Measurements from ENCODE around the gene SLC26A1. TPM values are rescaled to one million over a fixed set of nuclear protein-coding genes. Genes with fewer than 3 reads are reported as not detected.

SLC26A1 gene
- total RNA-seq, 1 donor from 2014 or later: 2.9 TPM

DNA sequence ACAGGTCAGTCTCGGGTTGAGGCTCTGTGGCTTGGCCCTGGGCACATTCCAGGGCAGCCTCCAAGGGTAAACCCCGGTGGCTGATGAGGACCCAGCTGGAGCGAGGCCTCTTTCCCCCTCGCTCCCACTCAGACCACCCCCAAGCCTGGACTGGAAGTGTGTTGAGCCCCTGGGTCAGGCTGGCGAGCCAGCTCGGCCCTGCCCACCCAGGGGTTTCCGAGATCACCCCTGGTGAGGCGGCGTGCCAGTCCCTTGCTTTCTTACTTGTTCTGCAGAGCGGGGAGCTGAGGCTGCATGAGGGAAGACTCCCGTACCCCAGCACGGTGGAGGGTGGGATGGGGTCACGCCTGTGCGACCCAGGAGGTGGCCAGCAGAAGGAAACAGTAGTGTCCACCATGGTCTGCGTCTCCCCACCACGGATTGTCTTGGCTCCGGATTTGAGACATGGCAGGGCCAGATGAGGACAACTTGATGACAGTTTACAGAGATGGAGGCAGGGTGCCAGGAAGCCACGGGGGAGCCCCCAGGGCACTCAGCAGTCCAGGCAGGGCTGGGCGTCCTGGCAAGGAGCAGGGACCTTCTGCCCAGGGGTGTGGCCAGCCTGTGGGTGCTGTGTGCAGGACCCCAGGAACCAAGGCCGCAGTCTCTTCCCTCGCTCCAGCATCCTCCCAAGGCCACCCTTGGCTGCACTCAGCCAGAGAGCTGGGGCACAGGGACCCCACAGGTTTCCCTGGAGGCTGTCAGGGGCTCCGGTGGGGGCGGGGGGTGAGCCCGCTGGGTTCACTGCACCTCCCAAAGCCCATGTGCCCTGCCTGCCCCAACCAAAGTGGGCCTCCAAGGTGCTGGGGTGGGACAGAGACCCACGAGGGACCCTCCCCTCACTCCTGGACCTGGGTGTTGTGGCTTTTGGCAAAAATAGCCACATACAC, 11.6 kb upstream of the SLC26A1 start:
- peaks cover 21% of the 10 kb centered on the region for H3K27me3 ChIP-seq
- TF ChIP-seq POLR2A (IDR thresholded peaks at IDR 0.05): no peak
- TF ChIP-seq POLR2AphosphoS5 (IDR thresholded peaks at IDR 0.05; ENCODE audit: insufficient read depth in 1 of 2, low read depth in 1 of 2): no peak
- TF ChIP-seq, protein P1, sequence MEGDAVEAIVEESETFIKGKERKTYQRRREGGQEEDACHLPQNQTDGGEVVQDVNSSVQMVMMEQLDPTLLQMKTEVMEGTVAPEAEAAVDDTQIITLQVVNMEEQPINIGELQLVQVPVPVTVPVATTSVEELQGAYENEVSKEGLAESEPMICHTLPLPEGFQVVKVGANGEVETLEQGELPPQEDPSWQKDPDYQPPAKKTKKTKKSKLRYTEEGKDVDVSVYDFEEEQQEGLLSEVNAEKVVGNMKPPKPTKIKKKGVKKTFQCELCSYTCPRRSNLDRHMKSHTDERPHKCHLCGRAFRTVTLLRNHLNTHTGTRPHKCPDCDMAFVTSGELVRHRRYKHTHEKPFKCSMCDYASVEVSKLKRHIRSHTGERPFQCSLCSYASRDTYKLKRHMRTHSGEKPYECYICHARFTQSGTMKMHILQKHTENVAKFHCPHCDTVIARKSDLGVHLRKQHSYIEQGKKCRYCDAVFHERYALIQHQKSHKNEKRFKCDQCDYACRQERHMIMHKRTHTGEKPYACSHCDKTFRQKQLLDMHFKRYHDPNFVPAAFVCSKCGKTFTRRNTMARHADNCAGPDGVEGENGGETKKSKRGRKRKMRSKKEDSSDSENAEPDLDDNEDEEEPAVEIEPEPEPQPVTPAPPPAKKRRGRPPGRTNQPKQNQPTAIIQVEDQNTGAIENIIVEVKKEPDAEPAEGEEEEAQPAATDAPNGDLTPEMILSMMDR (IDR thresholded peaks at IDR 0.05): no peak
- intact Hi-C loops (cut with DNase I): no loop called here

GRCh38 chr4:1004071-1004418, 10.8 kb upstream of the SLC26A1 start:
- H3K9me3 ChIP-seq: no peaks in the 10 kb centered on the region
- TF ChIP-seq, protein P1 (IDR thresholded peaks at IDR 0.05): no peak
- no peak for TF ChIP-seq POLR2AphosphoS5 (IDR thresholded peaks at IDR 0.05; ENCODE audit: insufficient read depth in 1 of 2, low read depth in 1 of 2)
- peaks cover 21% of the 10 kb centered on the region for H3K27me3 ChIP-seq
- no peak for DNase-seq (ENCODE audit: extremely low spot score in 2 of 2)
- peaks cover 25% of the 10 kb centered on the region for H3K4me1 ChIP-seq
- H3K4me3 ChIP-seq: no peak overlapping the region
- no peak overlapping the region for H3K27ac ChIP-seq
- H3K36me3 ChIP-seq: no peaks in the 10 kb centered on the region
- intact Hi-C loops (cut with DNase I): no loop called here

More for the DNA sequence above, 11.6 kb upstream of the SLC26A1 start:
- H3K4me1 ChIP-seq: peaks cover 29% of the 10 kb centered on the region
- H3K27ac ChIP-seq: no peak overlapping the region
- H3K9me3 ChIP-seq: no peaks in the 10 kb centered on the region
- no peak overlapping the region for H3K4me3 ChIP-seq
- no peak for DNase-seq (ENCODE audit: extremely low spot score in 2 of 2)
- no peaks in the 10 kb centered on the region for H3K36me3 ChIP-seq

- DNase-seq (ENCODE audit: extremely low spot score in 2 of 2): no peak
- no peaks in the 10 kb centered on the region for H3K36me3 ChIP-seq
- peaks cover 20% of the 10 kb centered on the region for H3K4me1 ChIP-seq
- TF ChIP-seq POLR2A (IDR thresholded peaks at IDR 0.05): no peak
- TF ChIP-seq POLR2AphosphoS5 (IDR thresholded peaks at IDR 0.05; ENCODE audit: insufficient read depth in 1 of 2, low read depth in 1 of 2): no peak
- TF ChIP-seq, protein P1 (IDR thresholded peaks at IDR 0.05): no peak
- H3K27me3 ChIP-seq: peaks cover 21% of the 10 kb centered on the region
- H3K9me3 ChIP-seq: no peaks in the 10 kb centered on the region
- intact Hi-C loops (cut with DNase I): no loop called here
- H3K4me3 ChIP-seq: peak overlapping the region in 1 of 2 donors; percentile 33
- H3K27ac ChIP-seq: no peak overlapping the region
Observed at GRCh38 chr4:1003271-1004070, 10.3 kb upstream of the SLC26A1 start.

GRCh38 chr4:1002631-1003251, 9.5 kb upstream of the SLC26A1 start:
- H3K4me3 ChIP-seq: peak overlapping the region in 1 of 2 donors; percentile 33

More at GRCh38 chr4:1002631-1003251, 9.5 kb upstream of the SLC26A1 start:
- intact Hi-C loops (cut with DNase I): no loop called here
- TF ChIP-seq POLR2AphosphoS5 (IDR thresholded peaks at IDR 0.05; ENCODE audit: insufficient read depth in 1 of 2, low read depth in 1 of 2) (no peak), POLR2A (IDR thresholded peaks at IDR 0.05) (no peak)
- TF ChIP-seq, protein P1 (IDR thresholded peaks at IDR 0.05): no peak
- Histone ChIP-seq H3K4me1 (peaks cover 26% of the 10 kb centered on the region), H3K27ac (no peak overlapping the region), H3K27me3 (peaks cover 21% of the 10 kb centered on the region), H3K36me3 (no peaks in the 10 kb centered on the region), H3K9me3 (no peaks in the 10 kb centered on the region)
- no peak for DNase-seq (ENCODE audit: extremely low spot score in 2 of 2)
